GM10248 (cell line): ENCODE measurements around the gene DGLUCY.

Experiments used
- CTCF ChIA-PET: fragments of 300-600 bp; sonication (Branson Sonifier 250); formaldehyde crosslinking; extraction: SDS; loops from one replicate; lab custom pipeline; 2021; ENCODE audit warnings: antibody characterized with exemption; lab: Yijun Ruan, JAX
- POLR2A ChIA-PET: fragments of 350-650 bp; sonication (Branson Sonifier 250); formaldehyde crosslinking; extraction: SDS; loops from one replicate; lab custom pipeline; 2020; ENCODE audit warnings: antibody characterized with exemption; lab: Yijun Ruan, JAX
- DNase-seq: peaks from one replicate; pipeline ENCODE4 v3.0.0; 2012; ENCODE audit errors: extremely low spot score
- CTCF ChIP-seq: IDR thresholded peaks from 2 replicates; pipeline ENCODE4 v1.5.1; 2012; ENCODE audit warnings: mild to moderate bottlenecking, low read depth; ENCODE audit errors: extremely low read depth, missing control alignments, control extremely low read depth

DGLUCY gene

GRCh38 chr14:91127401-91127801, 13.5 kb downstream of the DGLUCY start:
- POLR2A ChIA-PET = interaction anchor here (0.7 kb wide), 1 partner anchor 810 kb away, joined by 3 read pairs; no protein-coding TSS in a partner anchor
- DNase-seq = no peak
- CTCF ChIA-PET = interaction anchor here (1.2 to 3.6 kb wide), 2 partner anchors 11 to 47 kb away, joined by 3 to 12 read pairs; no protein-coding TSS in a partner anchor
- no peak for TF ChIP-seq CTCF

- ChIA-PET POLR2A (interaction anchor here (0.7 kb wide), 1 partner anchor 810 kb away, joined by 3 read pairs; no protein-coding TSS in a partner anchor), CTCF (interaction anchor here (1.2 to 3.6 kb wide), 2 partner anchors 10 to 46 kb away, joined by 3 to 12 read pairs; no protein-coding TSS in a partner anchor)
Measured at GRCh38 chr14:91127924-91128323, 14.1 kb downstream of the DGLUCY start.

GRCh38 chr14:91128699-91129098, 14.8 kb downstream of the DGLUCY start:
- ChIA-PET POLR2A (no interaction called here), CTCF (interaction anchor here (1.2 kb wide), 1 partner anchor 10 kb away, joined by 3 read pairs; no protein-coding TSS in a partner anchor)
- DNase-seq = no peak
- TF ChIP-seq CTCF = no peak

More at GRCh38 chr14:91127924-91128323, 14.1 kb downstream of the DGLUCY start:
- DNase-seq = no peak
- TF ChIP-seq CTCF = no peak

- CTCF ChIA-PET = interaction anchor here (1.2 kb wide), 1 partner anchor 9 kb away, joined by 3 read pairs; no protein-coding TSS in a partner anchor
- no peak for TF ChIP-seq CTCF
- DNase-seq = no peak
- POLR2A ChIA-PET = no interaction called here
Measured at GRCh38 chr14:91129261-91129660, 15.4 kb downstream of the DGLUCY start.

- TF ChIP-seq CTCF = no peak
- CTCF ChIA-PET = no interaction called here
- no peak for DNase-seq
- POLR2A ChIA-PET = interaction anchor here (0.6 kb wide), 1 partner anchor 135 kb away, joined by 6 read pairs; no protein-coding TSS in a partner anchor
Measured at GRCh38 chr14:91135039-91135438, 21.2 kb downstream of the DGLUCY start.

- peak; percentile 45 for TF ChIP-seq CTCF
- ChIA-PET CTCF (interaction anchor here (1.0 to 2.5 kb wide), 21 partner anchors 9 to 236 kb away, joined by 3 to 12 read pairs (median 4); partner anchors contain the start of gene RPS6KA5), POLR2A (no interaction called here)
- peak; percentile 36 for DNase-seq
Measured at GRCh38 chr14:91138511-91139359, 24.9 kb downstream of the DGLUCY start.
